SK-N-SH (cell line): ENCODE results near the gene ZMYM5. TPM values are rescaled to one million over a fixed set of nuclear protein-coding genes. Genes with fewer than 3 reads are reported as not detected.

Experiments
- CTCF ChIA-PET: fragments of 300-600, 350-600 bp; formaldehyde crosslinking; extraction: SDS; loops from one replicate; lab custom pipeline; 2021; lab: Yijun Ruan, JAX
- POLR2A ChIA-PET: fragments of 350-600 bp; sonication (Branson Sonifier 250); formaldehyde crosslinking; extraction: SDS; loops from one replicate; lab custom pipeline; 2020; ENCODE audit warnings: antibody characterized with exemption, inconsistent platforms; lab: Yijun Ruan, JAX
- DNase-seq: peaks from one replicate; pipeline ENCODE4 v3.0.0; 2012
- H2AFZ ChIP-seq: fragments of 200-600 bp; sonication (generic); 2 replicates; pipeline ENCODE4 v1.8.1; 2016; ENCODE audit warnings: antibody characterized with exemption, mild to moderate bottlenecking, low read depth
- H3F3A ChIP-seq: fragments of 200-600 bp; sonication (generic); replicated peaks from 2 replicates; pipeline ENCODE3; 2016; ENCODE audit warnings: antibody characterized with exemption, mild to moderate bottlenecking; ENCODE audit not compliant: insufficient read depth
- H3K27ac ChIP-seq, 2 experiments: fragments of 200-500 bp in 1 of 2; fragments of 200-600 bp in 1 of 2; sonication (Bioruptor generic) in 1 of 2; sonication (generic), shearing (Covaris generic) in 1 of 2; 2 replicates each; pipeline versions ENCODE4 v1.5.1 to v1.6.1; 2014 to 2016; ENCODE audit warnings: low read depth in 2 of 2, inconsistent platforms in 1 of 2, low read length in 1 of 2, mild to moderate bottlenecking in 1 of 2, mixed read lengths in 1 of 2
- H3K27me3 ChIP-seq: fragments of 200-600 bp; sonication (generic), shearing (Covaris generic); 2 replicates; pipeline ENCODE4 v1.6.1; 2016; ENCODE audit warnings: mixed run types; ENCODE audit not compliant: insufficient read depth
- H3K36me3 ChIP-seq, 2 experiments: fragments of 200-500 bp in 1 of 2; fragments of 200-600 bp in 1 of 2; sonication (Bioruptor generic) in 1 of 2; sonication (generic) in 1 of 2; replicated peaks in 1 of 2; 2 replicates each; pipeline versions ENCODE3 to v1.5.1; 2014 to 2016; ENCODE audit warnings: low read length in 1 of 2, mild to moderate bottlenecking in 1 of 2; ENCODE audit not compliant: insufficient read depth in 2 of 2, control insufficient read depth in 1 of 2
- H3K4me1 ChIP-seq, 2 experiments: fragments of 200-500 bp in 1 of 2; fragments of 200-600 bp in 1 of 2; sonication (Bioruptor generic) in 1 of 2; sonication (generic), shearing (Covaris generic) in 1 of 2; 2 replicates each; pipeline versions ENCODE4 v1.5.1 to v1.6.1; 2014 to 2016; ENCODE audit warnings: low read depth in 1 of 2, low read length in 1 of 2, mixed run types in 1 of 2; ENCODE audit not compliant: insufficient read depth in 2 of 2, control insufficient read depth in 1 of 2
- H3K4me2 ChIP-seq: fragments of 200-600 bp; sonication (generic), shearing (Covaris generic); 2 replicates; pipeline ENCODE4 v1.6.1; 2017; ENCODE audit warnings: mixed run types
- H3K4me3 ChIP-seq, 2 experiments: fragments of 200-500 bp in 1 of 2; fragments of 200-600 bp in 1 of 2; sonication (Bioruptor generic) in 1 of 2; sonication (generic), shearing (Covaris generic) in 1 of 2; 2 replicates each; pipeline versions ENCODE4 v1.5.1 to v1.8.1; 2014 to 2016; ENCODE audit warnings: low read depth in 2 of 2, inconsistent platforms in 1 of 2, low read length in 1 of 2, mild to moderate bottlenecking in 1 of 2, mixed read lengths in 1 of 2, moderate library complexity in 1 of 2
- H3K79me2 ChIP-seq: fragments of 200-600 bp; sonication (generic); 2 replicates; pipeline ENCODE4 v1.8.1; 2017; ENCODE audit warnings: mild to moderate bottlenecking; ENCODE audit not compliant: insufficient read depth
- H3K9ac ChIP-seq: fragments of 200-600 bp; sonication (generic); 2 replicates; pipeline ENCODE4 v1.6.1; 2017; ENCODE audit warnings: mixed run types
- H3K9me2 ChIP-seq: fragments of 200-600 bp; sonication (generic); 2 replicates; pipeline ENCODE4 v1.6.1; 2017; ENCODE audit warnings: mixed run types
- H3K9me3 ChIP-seq: fragments of 200-600 bp; sonication (generic); 2 replicates; pipeline ENCODE4 v1.6.1; 2017; ENCODE audit warnings: mixed run types, mild to moderate bottlenecking, moderate library complexity
- H4K20me1 ChIP-seq: fragments of 200-600 bp; sonication (generic); 2 replicates; pipeline ENCODE4 v1.6.1; 2017; ENCODE audit warnings: mild to moderate bottlenecking, mixed run types; ENCODE audit not compliant: insufficient read depth
- EZH2phosphoT487 ChIP-seq: fragments of 200-600 bp; sonication (generic); IDR thresholded peaks from 2 replicates; pipeline ENCODE4 v1.6.1; 2017; ENCODE audit warnings: low read depth, mixed run types, mild to moderate bottlenecking, antibody characterized with exemption, moderate library complexity, borderline replicate concordance
- MXI1 ChIP-seq: IDR thresholded peaks from 2 replicates; pipeline ENCODE4 v1.6.1; 2012; ENCODE audit warnings: mild to moderate bottlenecking, low read depth, low read length, improper control_type of control experiment
- RAD21 ChIP-seq: IDR thresholded peaks from 2 replicates; pipeline ENCODE4 v1.6.1; 2012; ENCODE audit warnings: mild to moderate bottlenecking, low read length
- WGBS: methylation state at CpG from one replicate; pipeline ENCODE4 v1.1.6; 2017; ENCODE audit warnings: low lambda C conversion rate; 5-methylcytosine and 5-hydroxymethylcytosine counted together
- polyA plus RNA-seq, 3 experiments: library from polyadenylated mRNA; depleted of rRNA; stranded (reverse); fragments of >200 nt; gene quantifications; 2 replicates each; pipeline ENCODE4 v1.2.3, GENCODE V29; 2012
- TF ChIP-seq, protein P1 (sequence below): IDR thresholded peaks from 2 replicates; pipeline ENCODE4 v1.6.1; 2012; ENCODE audit warnings: mild to moderate bottlenecking, low read depth, low read length, moderate library complexity
- TF ChIP-seq, protein P2 (sequence below): fragments of 200-600 bp; sonication (generic); IDR thresholded peaks from 2 replicates; pipeline ENCODE4 v1.6.1; 2017; ENCODE audit warnings: antibody characterized with exemption, mild to moderate bottlenecking, moderate library complexity

ZMYM5 gene
- polyA plus RNA-seq, 1 of the 3 experiments (the other 2 are of a cell fraction): 5.2 TPM

- TF ChIP-seq, protein P1, sequence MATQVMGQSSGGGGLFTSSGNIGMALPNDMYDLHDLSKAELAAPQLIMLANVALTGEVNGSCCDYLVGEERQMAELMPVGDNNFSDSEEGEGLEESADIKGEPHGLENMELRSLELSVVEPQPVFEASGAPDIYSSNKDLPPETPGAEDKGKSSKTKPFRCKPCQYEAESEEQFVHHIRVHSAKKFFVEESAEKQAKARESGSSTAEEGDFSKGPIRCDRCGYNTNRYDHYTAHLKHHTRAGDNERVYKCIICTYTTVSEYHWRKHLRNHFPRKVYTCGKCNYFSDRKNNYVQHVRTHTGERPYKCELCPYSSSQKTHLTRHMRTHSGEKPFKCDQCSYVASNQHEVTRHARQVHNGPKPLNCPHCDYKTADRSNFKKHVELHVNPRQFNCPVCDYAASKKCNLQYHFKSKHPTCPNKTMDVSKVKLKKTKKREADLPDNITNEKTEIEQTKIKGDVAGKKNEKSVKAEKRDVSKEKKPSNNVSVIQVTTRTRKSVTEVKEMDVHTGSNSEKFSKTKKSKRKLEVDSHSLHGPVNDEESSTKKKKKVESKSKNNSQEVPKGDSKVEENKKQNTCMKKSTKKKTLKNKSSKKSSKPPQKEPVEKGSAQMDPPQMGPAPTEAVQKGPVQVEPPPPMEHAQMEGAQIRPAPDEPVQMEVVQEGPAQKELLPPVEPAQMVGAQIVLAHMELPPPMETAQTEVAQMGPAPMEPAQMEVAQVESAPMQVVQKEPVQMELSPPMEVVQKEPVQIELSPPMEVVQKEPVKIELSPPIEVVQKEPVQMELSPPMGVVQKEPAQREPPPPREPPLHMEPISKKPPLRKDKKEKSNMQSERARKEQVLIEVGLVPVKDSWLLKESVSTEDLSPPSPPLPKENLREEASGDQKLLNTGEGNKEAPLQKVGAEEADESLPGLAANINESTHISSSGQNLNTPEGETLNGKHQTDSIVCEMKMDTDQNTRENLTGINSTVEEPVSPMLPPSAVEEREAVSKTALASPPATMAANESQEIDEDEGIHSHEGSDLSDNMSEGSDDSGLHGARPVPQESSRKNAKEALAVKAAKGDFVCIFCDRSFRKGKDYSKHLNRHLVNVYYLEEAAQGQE: no peak
These were observed 26.6 kb upstream of the ZMYM5 start (continued) for GRCh38 chr13:19890030-19890429.

DNA sequence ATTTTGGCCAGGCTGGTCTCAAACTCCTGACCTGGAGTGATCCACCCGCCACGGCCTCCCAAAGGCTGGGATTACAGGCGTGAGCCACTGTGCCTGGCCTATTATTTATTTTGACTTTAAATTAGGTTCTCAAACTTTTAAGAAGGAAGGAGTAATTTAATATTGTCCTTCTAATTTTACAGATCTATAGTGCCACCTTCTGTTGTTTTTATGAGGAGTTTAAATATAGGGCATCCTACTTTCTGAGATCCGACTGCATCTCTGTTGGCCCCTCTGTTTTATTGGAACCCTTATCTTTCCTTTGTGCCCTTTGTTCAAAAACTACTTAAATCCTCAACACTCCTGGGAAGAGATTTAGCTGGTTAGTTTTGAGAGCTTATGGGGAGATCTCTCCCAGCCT lies 25.4 kb upstream of the ZMYM5 start:
- H3K27me3 ChIP-seq: no peaks in the 10 kb centered on the region
- H4K20me1 ChIP-seq: no peaks in the 10 kb centered on the region
- H3K4me1 ChIP-seq: no peaks in the 10 kb centered on the region
- no peak overlapping the region for H3K9ac ChIP-seq
- H3K4me2 ChIP-seq: no peak overlapping the region
- H3K36me3 ChIP-seq: no peaks in the 10 kb centered on the region
- peak; percentile 11 for DNase-seq
- no peaks in the 10 kb centered on the region for H3K9me3 ChIP-seq
- no peak overlapping the region for H2AFZ ChIP-seq
- TF ChIP-seq EZH2phosphoT487 (no peak), RAD21 (peak; percentile 31)
- TF ChIP-seq, protein P2, sequence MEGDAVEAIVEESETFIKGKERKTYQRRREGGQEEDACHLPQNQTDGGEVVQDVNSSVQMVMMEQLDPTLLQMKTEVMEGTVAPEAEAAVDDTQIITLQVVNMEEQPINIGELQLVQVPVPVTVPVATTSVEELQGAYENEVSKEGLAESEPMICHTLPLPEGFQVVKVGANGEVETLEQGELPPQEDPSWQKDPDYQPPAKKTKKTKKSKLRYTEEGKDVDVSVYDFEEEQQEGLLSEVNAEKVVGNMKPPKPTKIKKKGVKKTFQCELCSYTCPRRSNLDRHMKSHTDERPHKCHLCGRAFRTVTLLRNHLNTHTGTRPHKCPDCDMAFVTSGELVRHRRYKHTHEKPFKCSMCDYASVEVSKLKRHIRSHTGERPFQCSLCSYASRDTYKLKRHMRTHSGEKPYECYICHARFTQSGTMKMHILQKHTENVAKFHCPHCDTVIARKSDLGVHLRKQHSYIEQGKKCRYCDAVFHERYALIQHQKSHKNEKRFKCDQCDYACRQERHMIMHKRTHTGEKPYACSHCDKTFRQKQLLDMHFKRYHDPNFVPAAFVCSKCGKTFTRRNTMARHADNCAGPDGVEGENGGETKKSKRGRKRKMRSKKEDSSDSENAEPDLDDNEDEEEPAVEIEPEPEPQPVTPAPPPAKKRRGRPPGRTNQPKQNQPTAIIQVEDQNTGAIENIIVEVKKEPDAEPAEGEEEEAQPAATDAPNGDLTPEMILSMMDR: peak; percentile 47
- no peak overlapping the region for H3K4me3 ChIP-seq
- CTCF ChIA-PET: interaction anchor here (1.2 to 1.3 kb wide), 4 partner anchors 15 to 301 kb away, joined by 3 to 4 read pairs (median 3); no protein-coding TSS in a partner anchor
- H3K9me2 ChIP-seq: no peaks in the 10 kb centered on the region
- POLR2A ChIA-PET: no interaction called here
- H3K27ac ChIP-seq: no peak overlapping the region
- no peaks in the 10 kb centered on the region for H3F3A ChIP-seq
- H3K79me2 ChIP-seq: no peaks in the 10 kb centered on the region
- 58% methylated on average over 4 of the region's 4 CpGs for WGBS

- Histone ChIP-seq H4K20me1 (no peaks in the 10 kb centered on the region), H3K4me2 (no peak overlapping the region)
- TF ChIP-seq MXI1: no peak
- TF ChIP-seq, all 33 proteins: peak for 0
- no peaks in the 10 kb centered on the region for H3K27me3 ChIP-seq
- 94% methylated on average over 3 of the region's 3 CpGs for WGBS
- DNase-seq: no peak
- H3K9ac ChIP-seq: no peak overlapping the region
- no peaks in the 10 kb centered on the region for H3K9me2 ChIP-seq
- H3K4me1 ChIP-seq: no peaks in the 10 kb centered on the region; a peak in 1 of 4 replicates
- H3F3A ChIP-seq: peaks cover 4% of the 10 kb centered on the region
- H3K79me2 ChIP-seq: no peaks in the 10 kb centered on the region
- no peak overlapping the region for H3K27ac ChIP-seq
- no peaks in the 10 kb centered on the region for H3K36me3 ChIP-seq
- ChIA-PET POLR2A (no interaction called here), CTCF (interaction anchor here (1.3 kb wide), 1 partner anchor 17 kb away, joined by 3 read pairs; no protein-coding TSS in a partner anchor)
- no peak overlapping the region for H3K4me3 ChIP-seq
- no peaks in the 10 kb centered on the region for H3K9me3 ChIP-seq
- no peak overlapping the region for H2AFZ ChIP-seq
These were observed 18.8 kb upstream of the ZMYM5 start for GRCh38 chr13:19882231-19882630.
